Suprapubic skin (tissue), 4 donors: ENCODE data around the gene PCSK5. TPM values are rescaled to one million over a fixed set of nuclear protein-coding genes. Genes with fewer than 3 reads are reported as not detected.

Experiments used
- DNase-seq, 2 donors: peaks; one replicate each; pipeline ENCODE4 v3.0.0-alpha.2; 2019; ENCODE audit warnings: low spot score in 2 of 2
- H3K27ac ChIP-seq: fragments of 200-600 bp; sonication (generic); one replicate; pipeline ENCODE4 v1.5.1; 2019
- H3K27me3 ChIP-seq: fragments of 200-600 bp; sonication (generic); one replicate; pipeline ENCODE4 v1.5.1; 2019
- H3K36me3 ChIP-seq: fragments of 200-600 bp; sonication (generic); one replicate; pipeline ENCODE4 v1.5.1; 2019
- H3K4me1 ChIP-seq: fragments of 200-600 bp; sonication (generic); one replicate; pipeline ENCODE4 v1.5.1; 2019
- H3K4me3 ChIP-seq: fragments of 200-600 bp; sonication (generic); one replicate; pipeline ENCODE4 v1.5.1; 2019; ENCODE audit warnings: mild to moderate bottlenecking
- H3K9me3 ChIP-seq: fragments of 200-600 bp; sonication (generic); one replicate; pipeline ENCODE4 v1.5.1; 2019
- CTCF ChIP-seq, 2 donors: fragments of 200-600 bp in 1 of 2; fragments of 450-650 bp in 1 of 2; sonication (generic) in 1 of 2; IDR thresholded peaks; one replicate each; pipeline ENCODE4 v1.5.1; 2016 to 2019; ENCODE audit warnings: antibody characterized with exemption in 2 of 2, mild to moderate bottlenecking in 1 of 2, moderate library complexity in 1 of 2
- EP300 ChIP-seq: sonication (generic); formaldehyde crosslinking; IDR thresholded peaks from one replicate; pipeline ENCODE4 v1.6.1; 2017; ENCODE audit warnings: antibody characterized with exemption
- POLR2A ChIP-seq, 2 donors: fragments of 450-650 bp; IDR thresholded peaks; one replicate each; pipeline ENCODE4 v1.6.1; 2017; ENCODE audit warnings: antibody characterized with exemption in 2 of 2, mild to moderate bottlenecking in 2 of 2, moderate library complexity in 2 of 2
- POLR2AphosphoS5 ChIP-seq, 3 donors: sonication (generic); formaldehyde crosslinking; IDR thresholded peaks; one replicate each; pipeline ENCODE4 v1.6.1; 2017; ENCODE audit warnings: antibody characterized with exemption in 3 of 3
- WGBS: methylation state at CpG from one replicate; pipeline ENCODE4 v1.1.5; 2018; 5-methylcytosine and 5-hydroxymethylcytosine counted together
- total RNA-seq, 4 donors: library from RNA; depleted of rRNA; stranded (reverse); fragments of >200 nt; gene quantifications; one replicate each; pipeline ENCODE4 v1.1.0, GENCODE V29; 2016

The PCSK5 gene
- total RNA-seq, 4 donors from 2014 or later, result 5.2 to 10.8 (median 7.3) TPM

DNA sequence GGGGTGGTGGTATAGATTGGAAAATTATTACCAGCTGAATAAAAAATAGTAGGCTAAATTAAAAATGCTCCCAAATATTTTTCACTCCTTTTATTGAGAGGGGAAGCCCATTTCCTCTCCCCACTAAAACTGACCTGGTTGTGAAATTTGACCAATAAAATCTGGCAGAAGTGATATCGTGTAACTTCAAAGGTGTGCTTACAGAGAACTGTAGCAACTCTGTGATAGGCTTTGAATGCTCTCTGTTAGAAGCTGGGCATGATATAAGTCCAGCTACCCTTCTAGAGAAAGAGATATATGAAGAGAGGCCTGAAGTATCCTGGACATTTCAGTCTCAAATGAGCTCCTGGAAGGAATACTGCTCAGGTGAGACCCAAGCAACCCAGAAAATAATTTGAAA is 513.9 kb downstream of the PCSK5 start:
- TF ChIP-seq POLR2AphosphoS5 (IDR thresholded peaks at IDR 0.05) (no peak), EP300 (no peak), POLR2A (IDR thresholded peaks at IDR 0.05) (no peak), CTCF (IDR thresholded peaks at IDR 0.05) (no peak)
- Histone ChIP-seq H3K27ac (no peak overlapping the region), H3K4me3 (no peak overlapping the region), H3K9me3 (no peaks in the 10 kb centered on the region), H3K36me3 (no peaks in the 10 kb centered on the region), H3K27me3 (no peaks in the 10 kb centered on the region), H3K4me1 (no peaks in the 10 kb centered on the region)
- 68% methylated on average over 1 of the region's 1 CpG for WGBS
- no peak for DNase-seq

GRCh38 chr9:76405340-76405739 is 514.9 kb downstream of the PCSK5 start:
- no peak for DNase-seq
- Histone ChIP-seq H3K36me3 (no peaks in the 10 kb centered on the region), H3K4me1 (no peaks in the 10 kb centered on the region), H3K27ac (no peak overlapping the region), H3K9me3 (no peaks in the 10 kb centered on the region), H3K4me3 (no peak overlapping the region), H3K27me3 (no peaks in the 10 kb centered on the region)
- WGBS, result 64% methylated on average over 3 of the region's 3 CpGs
- TF ChIP-seq EP300, result no peak
- TF ChIP-seq CTCF (IDR thresholded peaks at IDR 0.05), result no peak
- TF ChIP-seq POLR2A (IDR thresholded peaks at IDR 0.05), result no peak
- TF ChIP-seq POLR2AphosphoS5 (IDR thresholded peaks at IDR 0.05), result no peak

- no peaks in the 10 kb centered on the region for H3K27me3 ChIP-seq
- no peaks in the 10 kb centered on the region for H3K4me1 ChIP-seq
- DNase-seq, result no peak
- H3K36me3 ChIP-seq, result no peaks in the 10 kb centered on the region
- H3K9me3 ChIP-seq, result no peaks in the 10 kb centered on the region
- H3K27ac ChIP-seq, result no peak overlapping the region
- H3K4me3 ChIP-seq, result no peak overlapping the region
- TF ChIP-seq POLR2A (IDR thresholded peaks at IDR 0.05) (no peak), CTCF (IDR thresholded peaks at IDR 0.05) (no peak), POLR2AphosphoS5 (IDR thresholded peaks at IDR 0.05) (no peak), EP300 (no peak)
Measured at GRCh38 chr9:76405868-76406267, 515.4 kb downstream of the PCSK5 start.
